AG09319 (cell line): ENCODE results near the gene THOC7.

Experiments used
- DNase-seq: peaks from one replicate; pipeline ENCODE4 v3.0.0-alpha.2; 2010; ENCODE audit warnings: low read depth; ENCODE audit errors: extremely low read depth
- CTCF ChIP-seq: IDR thresholded peaks from 2 replicates; pipeline ENCODE4 v1.5.1; 2011; ENCODE audit warnings: low read depth, mild to moderate bottlenecking, inconsistent platforms, low read length, moderate library complexity

THOC7 gene

GRCh38 chr3:63857311-63857710 lies 6.3 kb downstream of the THOC7 start:
- no peak for TF ChIP-seq CTCF
- no peak for DNase-seq

- TF ChIP-seq CTCF = no peak
- no peak for DNase-seq
Measured at GRCh38 chr3:63855333-63855940, 8.2 kb downstream of the THOC7 start.

GRCh38 chr3:63853106-63853505 lies 10.5 kb downstream of the THOC7 start:
- no peak for TF ChIP-seq CTCF

GRCh38 chr3:63851287-63851686 lies 12.3 kb downstream of the THOC7 start:
- no peak for TF ChIP-seq CTCF

More at GRCh38 chr3:63853106-63853505, 10.5 kb downstream of the THOC7 start:
- DNase-seq = no peak

GRCh38 chr3:63849175-63849574 lies 14.4 kb downstream of the THOC7 start:
- DNase-seq = no peak
- TF ChIP-seq CTCF = no peak

More at GRCh38 chr3:63851287-63851686, 12.3 kb downstream of the THOC7 start:
- DNase-seq = no peak

GRCh38 chr3:63847718-63848450 lies 15.7 kb downstream of the THOC7 start:
- no peak for DNase-seq
- TF ChIP-seq CTCF = no peak

- no peak for TF ChIP-seq CTCF
- DNase-seq = no peak
Measured at GRCh38 chr3:63845215-63845614, 18.4 kb downstream of the THOC7 start.
